Nephron (organoid): ENCODE results near the gene TRAF3.

Experiments
- H3K27ac Mint-ChIP-seq, 3 experiments: 2 replicates each; pipeline ENCODE4 v1.8.0; 2020; ENCODE audit warnings: mixed read lengths in 3 of 3, mild to moderate bottlenecking in 2 of 3, moderate library complexity in 1 of 3
- H3K27me3 Mint-ChIP-seq: 2 replicates; pipeline ENCODE4 v1.8.0; 2021; ENCODE audit warnings: low read depth, mild to moderate bottlenecking, moderate library complexity, mixed read lengths
- H3K36me3 Mint-ChIP-seq: 2 replicates; pipeline ENCODE4 v1.8.0; 2020; ENCODE audit warnings: low read depth, mixed read lengths
- H3K4me1 Mint-ChIP-seq: 2 replicates; pipeline ENCODE4 v1.8.0; 2020; ENCODE audit warnings: mixed read lengths
- H3K4me3 Mint-ChIP-seq, 3 experiments: 2 replicates each; pipeline ENCODE4 v1.8.0; 2020; ENCODE audit warnings: mild to moderate bottlenecking in 3 of 3, mixed read lengths in 3 of 3, moderate library complexity in 2 of 3
- H3K9me3 Mint-ChIP-seq: 2 replicates; pipeline ENCODE4 v1.8.0; 2020; ENCODE audit warnings: mixed read lengths
- TF ChIP-seq, protein P1 (sequence below), 3 experiments: fragments of 200-600 bp; sonication (generic); IDR thresholded peaks; one replicate each; pipeline ENCODE4 v1.5.0; 2021; ENCODE audit warnings: antibody characterized with exemption in 3 of 3; ENCODE audit not compliant: unreplicated experiment in 3 of 3

TRAF3 gene

DNA sequence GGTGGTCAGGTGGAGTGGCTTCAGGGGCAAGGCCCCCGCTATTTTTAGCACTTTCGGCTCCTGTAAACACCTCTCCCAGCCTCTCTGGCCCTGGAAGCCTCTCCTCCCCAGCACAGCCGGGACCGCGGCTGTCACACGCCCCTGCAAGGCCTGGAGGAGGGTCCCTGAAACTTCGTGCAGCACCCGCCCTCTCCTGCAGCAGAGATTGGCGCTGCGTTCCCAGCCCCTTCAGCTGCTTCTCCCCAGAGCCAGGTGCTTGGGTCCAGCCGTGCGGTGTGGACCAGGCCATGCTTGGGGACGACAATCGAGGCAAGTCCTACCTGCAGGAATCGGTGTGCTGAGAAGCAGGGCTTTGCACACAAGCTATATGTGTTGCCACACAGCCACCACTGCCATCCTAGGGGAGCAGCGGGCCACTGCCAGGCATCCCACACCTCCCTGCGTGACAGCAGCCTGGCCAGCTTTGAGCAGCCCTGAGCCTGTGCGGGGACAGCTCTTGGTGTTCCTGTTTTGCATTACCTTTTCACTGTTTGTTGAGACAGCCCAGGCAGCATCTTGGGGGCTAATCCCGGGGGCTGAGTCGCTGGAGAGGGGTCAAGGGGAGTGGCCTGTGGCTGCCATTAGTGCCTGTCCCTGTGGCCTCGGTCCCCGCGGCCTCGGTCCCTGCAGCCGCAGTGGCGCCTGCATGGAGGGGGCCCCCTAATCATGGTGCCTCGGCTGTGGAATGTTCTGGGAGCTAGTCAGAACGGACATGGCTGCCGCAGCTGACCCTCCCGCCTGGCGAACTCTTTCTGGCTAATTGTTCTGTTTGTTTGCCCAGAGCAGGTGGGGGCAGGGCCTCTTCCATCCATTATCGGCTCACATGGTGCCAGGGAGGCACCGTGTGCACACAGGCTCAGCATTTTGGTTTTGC lies 27.6 kb upstream of the TRAF3 start:
- Mint-ChIP-seq H3K9me3 (no peaks in the 10 kb centered on the region), H3K36me3 (peaks cover 3% of the 10 kb centered on the region), H3K27ac (peak overlapping the region in 2 of 3 experiments; percentile 52 to 70), H3K27me3 (no peaks in the 10 kb centered on the region), H3K4me3 (no peak overlapping the region), H3K4me1 (peaks cover 16% of the 10 kb centered on the region)
- TF ChIP-seq, protein P1, sequence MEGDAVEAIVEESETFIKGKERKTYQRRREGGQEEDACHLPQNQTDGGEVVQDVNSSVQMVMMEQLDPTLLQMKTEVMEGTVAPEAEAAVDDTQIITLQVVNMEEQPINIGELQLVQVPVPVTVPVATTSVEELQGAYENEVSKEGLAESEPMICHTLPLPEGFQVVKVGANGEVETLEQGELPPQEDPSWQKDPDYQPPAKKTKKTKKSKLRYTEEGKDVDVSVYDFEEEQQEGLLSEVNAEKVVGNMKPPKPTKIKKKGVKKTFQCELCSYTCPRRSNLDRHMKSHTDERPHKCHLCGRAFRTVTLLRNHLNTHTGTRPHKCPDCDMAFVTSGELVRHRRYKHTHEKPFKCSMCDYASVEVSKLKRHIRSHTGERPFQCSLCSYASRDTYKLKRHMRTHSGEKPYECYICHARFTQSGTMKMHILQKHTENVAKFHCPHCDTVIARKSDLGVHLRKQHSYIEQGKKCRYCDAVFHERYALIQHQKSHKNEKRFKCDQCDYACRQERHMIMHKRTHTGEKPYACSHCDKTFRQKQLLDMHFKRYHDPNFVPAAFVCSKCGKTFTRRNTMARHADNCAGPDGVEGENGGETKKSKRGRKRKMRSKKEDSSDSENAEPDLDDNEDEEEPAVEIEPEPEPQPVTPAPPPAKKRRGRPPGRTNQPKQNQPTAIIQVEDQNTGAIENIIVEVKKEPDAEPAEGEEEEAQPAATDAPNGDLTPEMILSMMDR (IDR thresholded peaks at IDR 0.05; ENCODE audit: unreplicated experiment in 3 of 3): no peak

- peak overlapping the region in 2 of 3 experiments; percentile 21 to 70 for H3K27ac Mint-ChIP-seq
- no peaks in the 10 kb centered on the region for H3K9me3 Mint-ChIP-seq
- no peak overlapping the region for H3K4me3 Mint-ChIP-seq
- TF ChIP-seq, protein P1 (IDR thresholded peaks at IDR 0.05; ENCODE audit: unreplicated experiment in 3 of 3): no peak
- no peaks in the 10 kb centered on the region for H3K27me3 Mint-ChIP-seq
- peaks cover 3% of the 10 kb centered on the region for H3K36me3 Mint-ChIP-seq
- H3K4me1 Mint-ChIP-seq: peaks cover 16% of the 10 kb centered on the region
These were observed 26.9 kb upstream of the TRAF3 start for GRCh38 chr14:102750376-102750775.

DNA sequence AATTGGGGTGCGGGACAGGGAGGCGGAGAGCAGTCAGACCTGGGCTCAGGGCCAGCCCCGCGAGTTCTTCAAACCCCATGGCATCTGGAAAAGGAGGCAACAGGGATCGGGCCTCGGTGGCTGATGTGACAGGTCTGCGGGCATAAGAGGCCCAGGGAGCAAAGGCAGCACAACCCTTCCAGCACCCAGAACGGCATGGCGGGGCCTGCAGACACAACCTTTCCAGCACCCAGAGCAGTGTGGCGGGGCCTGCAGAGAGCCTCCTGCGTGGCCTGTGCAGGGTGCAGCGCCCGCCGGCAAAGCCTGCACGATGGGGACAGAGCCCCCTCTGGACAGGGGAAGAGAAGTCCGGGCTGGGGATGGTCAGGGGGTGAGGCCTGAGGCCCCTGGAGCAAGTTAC lies 26.2 kb upstream of the TRAF3 start:
- Mint-ChIP-seq H3K36me3 (peaks cover 3% of the 10 kb centered on the region), H3K9me3 (no peaks in the 10 kb centered on the region), H3K4me3 (no peak overlapping the region), H3K4me1 (peaks cover 16% of the 10 kb centered on the region), H3K27ac (no peak overlapping the region), H3K27me3 (no peaks in the 10 kb centered on the region)
- TF ChIP-seq, protein P1 (IDR thresholded peaks at IDR 0.05; ENCODE audit: unreplicated experiment in 3 of 3): no peak

DNA sequence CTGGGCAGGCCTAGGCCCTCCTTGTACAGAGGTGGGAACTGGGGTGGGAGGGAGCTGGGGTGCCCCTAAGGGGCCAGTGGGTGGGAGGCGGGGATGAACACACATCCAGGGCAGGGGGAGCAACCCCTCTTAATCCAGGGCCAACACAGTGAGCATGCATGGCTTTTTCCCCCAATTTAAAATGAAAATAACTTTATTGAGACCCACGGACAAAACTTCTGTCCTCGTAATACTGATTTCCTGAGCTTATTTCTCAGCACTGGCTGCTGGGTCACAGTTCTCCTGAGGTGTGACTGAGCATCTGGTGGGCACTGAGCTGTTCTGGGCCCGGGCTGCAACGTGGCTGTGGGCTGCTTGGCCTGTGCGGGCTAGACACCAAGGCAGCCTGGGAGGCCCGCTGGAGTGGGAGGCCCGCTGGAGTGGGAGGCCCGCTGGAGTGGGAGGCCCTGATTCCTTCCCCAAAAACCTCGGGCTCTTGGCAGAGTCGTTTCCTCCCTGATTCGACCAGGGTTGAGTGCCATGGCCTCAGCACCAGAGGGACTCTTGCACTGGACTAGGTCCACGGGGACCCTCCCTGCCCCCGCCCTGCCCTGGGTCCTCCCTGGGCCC lies 24.9 kb upstream of the TRAF3 start:
- Mint-ChIP-seq H3K27ac (no peak overlapping the region), H3K4me3 (no peak overlapping the region), H3K4me1 (peaks cover 16% of the 10 kb centered on the region), H3K36me3 (no peaks in the 10 kb centered on the region), H3K9me3 (no peaks in the 10 kb centered on the region), H3K27me3 (no peaks in the 10 kb centered on the region)
- TF ChIP-seq, protein P1 (IDR thresholded peaks at IDR 0.05; ENCODE audit: unreplicated experiment in 3 of 3): no peak

DNA sequence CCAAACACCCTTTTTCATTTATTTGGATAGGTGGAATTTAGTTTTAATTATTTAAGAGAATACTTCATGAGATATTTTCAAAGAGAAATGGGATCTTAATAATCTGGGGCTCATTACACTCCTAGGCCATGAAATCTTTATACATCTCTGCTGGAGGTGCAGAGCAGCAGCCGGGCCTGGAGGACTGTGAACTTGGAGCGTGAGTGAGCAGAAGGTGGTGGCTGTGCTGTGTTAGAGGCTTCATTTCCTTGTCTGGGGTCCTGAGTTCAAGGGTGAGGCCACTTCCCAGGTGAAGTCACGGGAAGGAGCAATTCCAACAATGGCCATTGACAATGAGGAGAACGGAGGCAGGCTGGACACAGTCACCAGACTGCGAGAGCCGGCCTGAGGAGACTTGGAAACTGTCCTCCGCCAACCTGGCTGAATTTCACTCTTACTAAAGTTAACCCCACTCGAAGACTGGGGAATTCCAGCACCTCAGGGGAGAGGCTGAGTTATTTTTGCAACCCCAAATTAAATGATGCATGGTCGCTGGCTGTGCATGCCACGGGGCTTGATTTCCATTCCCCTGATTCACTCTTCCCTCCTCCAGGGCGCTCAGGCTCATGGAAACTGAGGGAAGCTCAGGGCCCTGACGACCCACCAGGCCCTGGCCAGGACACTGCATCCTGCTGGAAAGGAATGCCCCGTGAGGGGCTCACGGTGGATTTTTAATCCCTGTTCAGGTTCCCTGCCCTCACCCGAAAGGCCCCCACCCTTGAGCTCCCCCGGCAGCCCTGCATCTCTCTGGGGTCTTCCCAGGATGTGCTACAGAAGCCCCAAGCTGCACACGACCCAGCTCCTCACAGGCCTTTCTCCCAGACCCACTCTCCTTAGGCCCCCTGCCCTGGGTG lies 22.6 kb upstream of the TRAF3 start:
- TF ChIP-seq, protein P1 (IDR thresholded peaks at IDR 0.05; ENCODE audit: unreplicated experiment in 3 of 3): no peak
- Mint-ChIP-seq H3K36me3 (no peaks in the 10 kb centered on the region), H3K4me3 (no peak overlapping the region), H3K27me3 (peaks cover 5% of the 10 kb centered on the region), H3K4me1 (peaks cover 18% of the 10 kb centered on the region), H3K9me3 (no peaks in the 10 kb centered on the region), H3K27ac (no peak overlapping the region)
